Subcutaneous abdominal adipose tissue (tissue), 5 donors: ENCODE data around the gene HELB.

Experiments
- H3K27ac ChIP-seq: one replicate; pipeline ENCODE4 v1.7.0; 2013; ENCODE audit warnings: low read depth, mild to moderate bottlenecking, inconsistent platforms, low read length, moderate library complexity
- H3K27me3 ChIP-seq, 5 donors: one replicate each; pipeline ENCODE4 v1.7.0; 2013; ENCODE audit warnings: low read length in 5 of 5, inconsistent platforms in 1 of 5; ENCODE audit not compliant: control insufficient read depth in 5 of 5, insufficient read depth in 4 of 5
- H3K36me3 ChIP-seq, 5 donors: one replicate each; pipeline ENCODE4 v1.7.0; 2013; ENCODE audit warnings: low read length in 5 of 5; ENCODE audit not compliant: control insufficient read depth in 5 of 5, insufficient read depth in 5 of 5
- H3K4me1 ChIP-seq, 5 donors: one replicate each; pipeline ENCODE4 v1.7.0; 2013; ENCODE audit warnings: low read length in 5 of 5, mild to moderate bottlenecking in 3 of 5, moderate library complexity in 1 of 5; ENCODE audit not compliant: control insufficient read depth in 5 of 5, insufficient read depth in 5 of 5
- H3K4me3 ChIP-seq, 5 donors: one replicate each; pipeline ENCODE4 v1.7.0; 2013; ENCODE audit warnings: low read length in 5 of 5, low read depth in 1 of 5
- H3K9ac ChIP-seq, 5 donors: one replicate each; pipeline ENCODE4 v1.7.0; 2013; ENCODE audit warnings: low read length in 5 of 5, mild to moderate bottlenecking in 4 of 5, moderate library complexity in 3 of 5
- H3K9me3 ChIP-seq, 5 donors: one replicate each; pipeline ENCODE4 v1.7.0; 2013; ENCODE audit warnings: low read length in 5 of 5; ENCODE audit not compliant: control insufficient read depth in 5 of 5
- donor health status: healthy.
- donor health status: healthy.
- donor health status: healthy.
- donor health status: healthy.
- donor health status: healthy.

Gene HELB

DNA sequence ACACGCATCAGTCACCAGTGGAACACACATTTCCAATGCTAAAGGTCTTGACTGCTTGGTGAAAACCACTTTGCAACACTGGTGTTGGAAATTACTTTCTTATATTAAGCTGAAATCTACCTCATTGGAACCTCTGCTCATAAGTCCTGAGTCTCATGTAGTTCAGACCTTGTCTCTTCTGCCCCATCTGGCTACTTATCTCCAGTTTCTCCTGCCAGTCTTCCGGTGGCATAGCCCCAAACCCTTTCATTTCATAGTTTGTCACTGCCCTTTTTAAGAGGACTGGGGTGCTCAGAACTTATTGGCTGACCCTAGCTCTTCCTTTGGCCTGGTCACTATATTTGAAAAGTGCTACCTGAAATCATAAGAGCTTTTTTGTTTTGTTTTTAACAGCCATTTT, 43.7 kb downstream of the HELB start:
- Histone ChIP-seq H3K27me3 (no peaks in the 10 kb centered on the region), H3K27ac (no peak overlapping the region), H3K9ac (no peak overlapping the region), H3K36me3 (peaks cover 0 to 16% (median 6%) of the 10 kb centered on the region in 5 donors), H3K9me3 (peaks cover 0 to 11% (median 6%) of the 10 kb centered on the region in 5 donors), H3K4me1 (no peaks in the 10 kb centered on the region), H3K4me3 (no peak overlapping the region)

DNA sequence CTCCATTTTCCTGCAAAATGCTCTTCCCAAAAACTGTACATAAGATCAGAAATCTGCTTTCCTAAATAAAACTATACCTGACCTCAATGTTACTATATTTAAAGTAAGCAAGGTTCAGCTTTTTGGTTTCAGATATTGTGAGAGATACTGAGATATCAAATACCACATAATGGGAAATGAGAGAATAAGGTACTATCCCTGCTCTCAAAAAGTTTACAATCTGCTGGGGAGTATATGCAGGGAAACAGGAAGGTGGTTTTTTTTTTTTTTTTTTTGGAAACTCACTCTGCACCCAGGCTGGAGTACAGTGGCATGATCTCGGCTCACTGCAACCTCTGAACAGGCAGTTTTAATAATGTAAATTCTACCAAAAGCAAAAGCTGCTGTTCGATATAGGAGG, 49.0 kb downstream of the HELB start:
- Histone ChIP-seq H3K4me3 (no peak overlapping the region), H3K4me1 (no peaks in the 10 kb centered on the region)

DNA sequence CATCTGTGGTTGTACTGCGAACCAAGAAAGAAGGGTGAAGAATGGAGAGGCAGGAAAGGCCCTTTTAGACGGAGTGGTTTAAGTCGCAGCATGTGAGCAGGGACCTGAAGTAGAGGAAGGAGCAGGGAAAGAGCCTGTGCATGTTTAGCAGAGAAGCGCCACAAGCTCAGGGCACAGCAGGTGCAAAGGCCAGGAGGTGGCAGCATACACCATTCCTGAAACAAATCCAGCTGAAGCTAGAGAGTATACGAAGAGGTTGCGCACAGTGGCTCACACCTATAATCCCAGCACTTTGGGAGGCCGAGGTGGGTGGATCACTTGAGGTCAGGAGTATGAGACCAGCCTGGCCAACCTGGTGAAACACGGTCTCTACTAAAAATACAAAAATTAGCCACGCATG, 49.9 kb downstream of the HELB start:
- Histone ChIP-seq H3K4me1 (no peaks in the 10 kb centered on the region), H3K27me3 (no peaks in the 10 kb centered on the region), H3K9me3 (no peaks in the 10 kb centered on the region), H3K9ac (no peak overlapping the region), H3K36me3 (peaks cover 0 to 5% (median 0%) of the 10 kb centered on the region in 5 donors), H3K27ac (no peak overlapping the region), H3K4me3 (no peak overlapping the region)

More for the DNA sequence above, 49.0 kb downstream of the HELB start:
- H3K9me3 ChIP-seq, result no peaks in the 10 kb centered on the region
- H3K9ac ChIP-seq, result no peak overlapping the region
- no peak overlapping the region for H3K27ac ChIP-seq
- peaks cover 0 to 5% (median 3%) of the 10 kb centered on the region in 5 donors for H3K36me3 ChIP-seq
- H3K27me3 ChIP-seq, result no peaks in the 10 kb centered on the region

DNA sequence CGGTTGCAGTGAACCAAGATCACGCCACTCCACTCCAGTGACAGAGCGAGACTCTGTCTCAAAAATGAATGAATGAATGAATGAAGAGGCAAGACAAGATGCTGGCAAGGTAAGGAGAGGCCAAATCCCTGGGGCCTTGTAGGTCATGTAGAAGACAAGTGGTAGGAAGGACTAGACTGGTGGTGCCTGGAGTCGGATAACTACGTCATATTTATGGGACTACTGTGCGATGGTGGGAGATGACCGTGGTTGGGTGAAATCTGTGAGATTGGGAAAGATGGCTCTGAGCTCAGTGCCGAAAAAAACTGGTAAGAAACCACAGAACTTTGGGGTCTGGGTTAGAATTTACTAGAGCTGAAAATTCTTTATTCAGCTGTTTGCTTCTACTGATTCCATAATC, 50.6 kb downstream of the HELB start:
- Histone ChIP-seq H3K36me3 (peaks cover 0 to 5% (median 0%) of the 10 kb centered on the region in 5 donors), H3K4me3 (no peak overlapping the region), H3K9ac (no peak overlapping the region), H3K27me3 (no peaks in the 10 kb centered on the region), H3K4me1 (no peaks in the 10 kb centered on the region), H3K9me3 (no peaks in the 10 kb centered on the region), H3K27ac (no peak overlapping the region)

DNA sequence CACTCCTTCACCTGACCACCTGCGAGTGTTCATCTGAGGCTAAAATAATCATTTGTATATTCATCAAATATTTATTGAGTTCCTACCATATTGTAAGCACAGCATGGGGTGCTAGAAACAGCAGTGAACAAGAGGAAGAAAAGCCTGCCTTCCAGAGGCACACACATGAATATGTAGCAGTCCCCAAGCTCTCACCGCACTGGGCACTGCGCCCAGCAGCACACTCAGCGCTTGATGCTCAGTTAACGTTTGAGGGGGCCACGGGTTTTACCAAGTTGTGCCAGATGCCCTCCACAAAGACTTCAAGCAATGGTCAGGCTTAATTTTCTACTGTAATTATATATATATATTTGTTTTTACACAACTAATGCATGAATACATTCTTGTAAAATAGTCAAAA, 52.0 kb downstream of the HELB start:
- no peak overlapping the region for H3K9ac ChIP-seq
- no peaks in the 10 kb centered on the region for H3K27me3 ChIP-seq
- peaks cover 0 to 5% (median 0%) of the 10 kb centered on the region in 5 donors for H3K36me3 ChIP-seq
- no peaks in the 10 kb centered on the region for H3K4me1 ChIP-seq
- no peaks in the 10 kb centered on the region for H3K9me3 ChIP-seq
- H3K4me3 ChIP-seq, result no peak overlapping the region
- H3K27ac ChIP-seq, result no peak overlapping the region

DNA sequence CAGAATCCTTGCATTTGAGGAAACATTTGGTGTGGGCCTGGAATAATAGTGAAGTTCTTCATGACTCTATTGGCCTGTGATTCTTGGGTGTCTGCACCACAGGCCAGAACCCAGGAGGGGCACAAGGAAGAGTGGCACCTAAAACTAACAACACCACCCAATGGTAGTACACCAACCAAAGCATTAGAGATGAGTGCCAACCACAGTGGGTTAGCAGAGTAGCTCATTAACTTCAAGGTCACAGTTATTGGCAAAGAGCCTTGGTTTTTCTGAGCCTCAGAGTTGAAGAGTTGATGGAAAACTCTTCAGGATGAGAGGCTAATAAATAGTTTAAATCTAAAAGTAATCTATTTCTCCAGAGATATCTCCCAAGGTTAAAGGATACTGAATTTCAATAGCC, 57.0 kb downstream of the HELB start:
- Histone ChIP-seq H3K9me3 (no peaks in the 10 kb centered on the region), H3K4me1 (peaks cover 0 to 12% (median 7%) of the 10 kb centered on the region in 5 donors), H3K27me3 (no peaks in the 10 kb centered on the region), H3K9ac (no peak overlapping the region), H3K36me3 (no peaks in the 10 kb centered on the region), H3K4me3 (no peak overlapping the region), H3K27ac (no peak overlapping the region)

DNA sequence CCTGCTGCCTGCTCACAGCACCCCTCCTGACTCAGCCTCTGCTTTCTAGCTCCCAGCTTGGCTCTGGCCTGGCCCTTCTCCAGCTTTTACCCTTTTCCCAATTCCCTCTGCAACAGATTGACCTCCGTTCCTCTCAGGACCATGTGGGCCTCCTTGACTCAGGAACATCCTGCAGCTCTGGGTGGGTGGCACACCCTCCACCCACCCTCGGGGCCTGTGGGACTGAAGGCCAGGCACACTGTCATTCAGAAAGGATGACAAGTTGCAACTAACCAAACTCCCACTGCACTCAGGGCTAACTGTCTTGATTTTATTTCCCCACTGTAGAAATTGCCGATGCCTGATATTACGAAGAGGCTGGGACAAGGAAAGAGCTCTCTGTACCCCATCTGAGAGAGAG, 59.4 kb downstream of the HELB start:
- Histone ChIP-seq H3K27ac (no peak overlapping the region), H3K27me3 (no peaks in the 10 kb centered on the region), H3K36me3 (no peaks in the 10 kb centered on the region), H3K4me1 (peaks cover 0 to 12% (median 7%) of the 10 kb centered on the region in 5 donors), H3K9ac (no peak overlapping the region), H3K4me3 (no peak overlapping the region), H3K9me3 (no peaks in the 10 kb centered on the region)

DNA sequence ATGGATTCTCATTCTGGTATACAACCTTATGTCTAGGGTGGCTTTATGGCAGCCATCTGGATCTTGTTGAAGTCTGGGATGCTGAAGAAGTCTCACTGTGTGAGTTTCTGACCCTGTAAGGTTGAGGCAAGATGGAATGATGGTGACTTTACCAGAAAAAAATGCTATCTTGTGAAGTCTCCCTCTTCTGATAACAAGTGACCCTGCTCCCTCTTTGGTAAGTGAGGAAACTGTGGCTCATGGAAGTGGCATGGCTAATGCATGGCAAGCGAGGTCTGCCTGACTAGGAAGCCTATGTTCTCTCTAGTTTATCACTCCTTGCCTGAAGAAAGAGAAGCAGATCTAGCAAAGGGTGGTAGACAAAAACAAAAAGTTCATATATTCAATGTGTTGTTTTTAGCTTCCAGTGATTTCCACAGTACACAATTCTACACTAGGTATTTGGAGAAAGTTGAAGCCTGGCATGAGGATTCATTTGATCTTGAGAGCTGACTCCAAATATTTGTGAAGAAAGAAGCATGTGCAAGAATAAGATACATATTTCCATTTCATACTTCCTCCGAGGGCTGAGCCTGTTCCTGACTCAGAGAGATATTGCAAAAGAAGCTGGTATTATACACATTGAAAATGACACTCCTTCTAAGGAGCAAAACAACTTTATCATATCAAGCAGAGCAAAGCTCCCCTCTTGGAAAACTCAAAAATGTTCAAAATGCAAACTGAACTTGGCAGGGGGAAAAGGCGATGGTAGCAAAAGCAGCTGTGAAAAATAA, 63.6 kb downstream of the HELB start:
- no peak overlapping the region for H3K9ac ChIP-seq
- peaks cover 0 to 3% (median 0%) of the 10 kb centered on the region in 5 donors for H3K36me3 ChIP-seq
- no peaks in the 10 kb centered on the region for H3K9me3 ChIP-seq
- no peak overlapping the region for H3K27ac ChIP-seq
- H3K4me3 ChIP-seq, result no peak overlapping the region
- no peaks in the 10 kb centered on the region for H3K27me3 ChIP-seq
- H3K4me1 ChIP-seq, result peaks cover 0 to 7% (median 6%) of the 10 kb centered on the region in 5 donors

DNA sequence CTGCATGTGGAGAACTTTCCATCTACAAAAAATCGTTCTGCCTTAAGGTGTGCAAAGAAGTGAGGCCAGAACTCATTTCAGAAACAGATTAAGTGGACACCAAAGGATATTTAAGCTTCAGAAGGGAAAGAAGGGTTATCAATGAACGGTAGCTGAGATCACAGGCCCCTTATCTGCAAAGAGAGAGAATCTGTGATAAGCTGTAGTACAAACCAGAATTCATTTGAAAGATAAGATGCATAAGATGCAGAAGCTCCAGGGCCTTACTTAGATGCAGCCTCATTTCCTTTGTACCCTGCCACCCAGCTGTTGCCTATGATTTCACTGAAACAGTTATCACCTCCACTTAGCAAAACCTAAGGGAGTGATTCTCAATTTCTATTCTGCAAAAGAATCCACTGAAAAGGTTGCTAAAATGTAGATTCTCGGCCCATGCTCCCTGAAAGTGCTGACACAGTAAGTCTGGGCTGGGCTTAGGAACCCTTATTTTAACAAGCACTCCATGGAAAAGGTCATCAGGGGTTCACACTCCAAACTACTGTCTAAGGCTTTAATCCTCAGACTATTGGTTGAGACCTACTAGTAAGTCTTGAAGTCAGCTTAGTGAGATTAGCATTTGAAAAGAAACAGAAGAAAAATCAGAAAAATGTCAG, 64.8 kb downstream of the HELB start:
- Histone ChIP-seq H3K4me1 (no peaks in the 10 kb centered on the region), H3K9me3 (no peaks in the 10 kb centered on the region), H3K27me3 (no peaks in the 10 kb centered on the region), H3K36me3 (peaks cover 0 to 3% (median 0%) of the 10 kb centered on the region in 5 donors), H3K4me3 (no peak overlapping the region), H3K27ac (no peak overlapping the region), H3K9ac (no peak overlapping the region)

DNA sequence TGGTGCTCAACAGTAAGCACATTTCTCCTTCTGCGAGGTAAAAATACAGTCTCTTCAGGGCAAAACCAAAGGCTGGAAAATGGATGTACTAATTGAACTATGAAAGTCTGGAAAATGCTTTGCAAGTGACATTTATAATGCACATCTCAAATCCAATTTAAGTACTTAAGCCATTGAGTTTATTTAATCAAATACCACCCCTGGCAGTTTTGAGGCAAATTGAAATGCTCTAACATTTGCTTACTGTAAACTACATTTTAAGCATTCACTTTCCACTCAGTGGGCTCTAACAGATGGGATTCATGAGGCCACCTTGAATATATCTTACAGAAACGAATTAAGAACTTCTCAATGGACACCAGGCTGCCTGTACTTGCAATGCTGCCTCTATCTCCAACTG, 69.7 kb downstream of the HELB start:
- Histone ChIP-seq H3K4me1 (no peaks in the 10 kb centered on the region), H3K9ac (no peak overlapping the region), H3K27me3 (no peaks in the 10 kb centered on the region), H3K4me3 (no peak overlapping the region), H3K27ac (no peak overlapping the region), H3K9me3 (no peaks in the 10 kb centered on the region), H3K36me3 (peaks cover 0 to 3% (median 0%) of the 10 kb centered on the region in 5 donors)
